CD14-positive monocyte (primary cell): ENCODE measurements around the gene KCNAB1. TPM values are rescaled to one million over a fixed set of nuclear protein-coding genes. Genes with fewer than 3 reads are reported as not detected.

Source experiments
- DNase-seq, 3 donors: peaks; one replicate each; pipeline ENCODE4 v3.0.0-alpha.2; 2011 to 2022
- H2AFZ ChIP-seq: 2 replicates; pipeline ENCODE4 v1.6.0; 2012; ENCODE audit warnings: mild to moderate bottlenecking, low read depth, low read length, inconsistent platforms; ENCODE audit not compliant: insufficient read depth, poor library complexity, severe bottlenecking
- H3K27ac ChIP-seq, 2 donors: 1 replicate in 1 of 2; 2 replicates in 1 of 2; pipeline ENCODE4 v1.5.1; 2012 to 2013; ENCODE audit warnings: low read length in 2 of 2, control low read depth in 1 of 2, inconsistent platforms in 1 of 2, low read depth in 1 of 2, mild to moderate bottlenecking in 1 of 2
- H3K27me3 ChIP-seq, 2 donors: one replicate each; pipeline versions ENCODE4 v1.6.0 to v1.6.1; 2011 to 2013; ENCODE audit warnings: low read length in 2 of 2; ENCODE audit not compliant: control insufficient read depth in 2 of 2, insufficient read depth in 2 of 2
- H3K36me3 ChIP-seq, 2 donors: replicated peaks in 1 of 2; 1 replicate in 1 of 2; 2 replicates in 1 of 2; pipeline versions ENCODE4 v1.5.1 to v1.6.1; 2012 to 2013; ENCODE audit warnings: low read length in 2 of 2, control low read depth in 1 of 2, inconsistent platforms in 1 of 2, mild to moderate bottlenecking in 1 of 2; ENCODE audit not compliant: insufficient read depth in 2 of 2, control insufficient read depth in 1 of 2
- H3K4me1 ChIP-seq, 2 donors: 1 replicate in 1 of 2; 2 replicates in 1 of 2; pipeline versions ENCODE4 v1.5.1 to v1.6.1; 2012 to 2013; ENCODE audit warnings: low read length in 2 of 2, control low read depth in 1 of 2, inconsistent platforms in 1 of 2, mild to moderate bottlenecking in 1 of 2, moderate library complexity in 1 of 2; ENCODE audit not compliant: insufficient read depth in 2 of 2, control insufficient read depth in 1 of 2
- H3K4me2 ChIP-seq: replicated peaks from 2 replicates; pipeline ENCODE3; 2012; ENCODE audit warnings: low read length, moderate library complexity, mild to moderate bottlenecking; ENCODE audit not compliant: poor library complexity, severe bottlenecking; ENCODE audit errors: extremely low read depth
- H3K4me3 ChIP-seq, 3 experiments: fragments of 200-600 bp in 1 of 3; sonication (generic) in 1 of 3; replicated peaks in 1 of 3; 1 replicate in 2 of 3; 2 replicates in 1 of 3; pipeline ENCODE4 v1.5.1; 2011 to 2013; ENCODE audit warnings: low read length in 3 of 3, mild to moderate bottlenecking in 3 of 3, control low read depth in 2 of 3, low read depth in 2 of 3, inconsistent platforms in 1 of 3, moderate library complexity in 1 of 3
- H3K79me2 ChIP-seq: 2 replicates; pipeline ENCODE4 v1.6.0; 2012; ENCODE audit warnings: mild to moderate bottlenecking, control low read depth, inconsistent platforms, low read length, moderate library complexity; ENCODE audit not compliant: insufficient read depth
- H3K9ac ChIP-seq: 2 replicates; pipeline ENCODE4 v1.6.0; 2017; ENCODE audit warnings: low read length, mild to moderate bottlenecking; ENCODE audit not compliant: insufficient read depth, poor library complexity, severe bottlenecking
- H3K9me3 ChIP-seq, 2 donors: replicated peaks in 1 of 2; 1 replicate in 1 of 2; 2 replicates in 1 of 2; pipeline versions ENCODE4 v1.5.1 to v1.6.1; 2012 to 2013; ENCODE audit warnings: low read length in 2 of 2, control low read depth in 1 of 2; ENCODE audit not compliant: control insufficient read depth in 1 of 2, insufficient read depth in 1 of 2
- H4K20me1 ChIP-seq: 2 replicates; pipeline ENCODE4 v1.6.0; 2012; ENCODE audit warnings: mild to moderate bottlenecking, low read length, control low read depth, moderate library complexity; ENCODE audit not compliant: insufficient read depth
- H3K27ac Mint-ChIP-seq, 7 donors: one replicate each; pipeline ENCODE4 v1.8.0; 2020; ENCODE audit warnings: mild to moderate bottlenecking in 7 of 7, mixed read lengths in 7 of 7, moderate library complexity in 6 of 7, inconsistent platforms in 2 of 7
- H3K27me3 Mint-ChIP-seq, 3 donors: one replicate each; pipeline ENCODE4 v1.8.0; 2021 to 2022; ENCODE audit warnings: low read depth in 3 of 3, mild to moderate bottlenecking in 3 of 3, mixed read lengths in 3 of 3, moderate library complexity in 3 of 3, inconsistent platforms in 1 of 3
- H3K36me3 Mint-ChIP-seq, 2 donors: one replicate each; pipeline ENCODE4 v1.8.0; 2020; ENCODE audit warnings: mixed read lengths in 2 of 2, inconsistent platforms in 1 of 2, mild to moderate bottlenecking in 1 of 2
- H3K4me1 Mint-ChIP-seq: one replicate; pipeline ENCODE4 v1.8.0; 2020; ENCODE audit warnings: mild to moderate bottlenecking, mixed read lengths
- H3K4me3 Mint-ChIP-seq, 2 donors: one replicate each; pipeline ENCODE4 v1.8.0; 2020; ENCODE audit warnings: mild to moderate bottlenecking in 2 of 2, mixed read lengths in 2 of 2, moderate library complexity in 1 of 2
- H3K9me3 Mint-ChIP-seq, 7 donors: one replicate each; pipeline ENCODE4 v1.8.0; 2020 to 2022; ENCODE audit warnings: mixed read lengths in 7 of 7, mild to moderate bottlenecking in 6 of 7, moderate library complexity in 6 of 7, inconsistent platforms in 2 of 7
- WGBS: methylation state at CpG from one replicate; pipeline ENCODE4 v1.1.5; 2013; ENCODE audit warnings: missing lambda C conversion rate; ENCODE audit not compliant: insufficient coverage; 5-methylcytosine and 5-hydroxymethylcytosine counted together
- intact Hi-C, 2 donors: fragments of 100-400 bp; cut with micrococcal nuclease; formaldehyde crosslinking; loops; one replicate each; pipeline versions ENCODE4 v1.15.0 to v1.15.1; 2023
- polyA plus RNA-seq, 3 donors: library from polyadenylated mRNA; depleted of rRNA in 1 of 3; unstranded in 2 of 3; stranded (reverse) in 1 of 3; fragments of 300-500 nt in 2 of 3; fragments of >200 nt in 1 of 3; fragmentation: Illumina TruSeq in 2 of 3; gene quantifications; 1 replicate in 2 of 3; 2 replicates in 1 of 3; pipeline ENCODE4 v1.2.3, GENCODE V29; 2012 to 2021
- TF ChIP-seq, protein P1 (sequence below): fragments of 200-600 bp; IDR thresholded peaks from one replicate; pipeline ENCODE4 v1.8.0; 2022; ENCODE audit warnings: antibody characterized with exemption, mild to moderate bottlenecking

The KCNAB1 gene
- polyA plus RNA-seq, 3 donors: 0.08 to 0.14 TPM; not detected in 1

DNA sequence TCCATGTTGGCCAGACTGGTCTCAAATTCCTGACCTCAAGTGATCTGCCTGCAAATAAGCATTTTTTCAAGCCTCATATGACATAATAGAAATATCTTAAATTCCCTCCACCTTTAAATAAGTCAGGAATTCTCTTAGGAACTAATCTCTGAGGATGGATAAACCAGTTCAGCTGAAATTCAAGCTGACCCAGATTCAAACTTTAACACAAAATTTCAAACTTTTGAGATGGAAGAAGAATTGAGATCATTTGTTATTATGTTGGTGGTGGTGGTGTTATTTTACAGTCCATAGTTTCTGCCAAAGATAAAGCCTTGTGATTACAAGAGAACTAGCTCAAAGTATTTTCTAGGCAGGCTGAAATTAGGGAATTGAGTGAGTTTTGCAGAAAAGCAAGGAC is 349.1 kb downstream of the KCNAB1 start:
- no peaks in the 10 kb centered on the region for H4K20me1 ChIP-seq
- H3K4me2 ChIP-seq: no peak overlapping the region
- TF ChIP-seq, protein P1, sequence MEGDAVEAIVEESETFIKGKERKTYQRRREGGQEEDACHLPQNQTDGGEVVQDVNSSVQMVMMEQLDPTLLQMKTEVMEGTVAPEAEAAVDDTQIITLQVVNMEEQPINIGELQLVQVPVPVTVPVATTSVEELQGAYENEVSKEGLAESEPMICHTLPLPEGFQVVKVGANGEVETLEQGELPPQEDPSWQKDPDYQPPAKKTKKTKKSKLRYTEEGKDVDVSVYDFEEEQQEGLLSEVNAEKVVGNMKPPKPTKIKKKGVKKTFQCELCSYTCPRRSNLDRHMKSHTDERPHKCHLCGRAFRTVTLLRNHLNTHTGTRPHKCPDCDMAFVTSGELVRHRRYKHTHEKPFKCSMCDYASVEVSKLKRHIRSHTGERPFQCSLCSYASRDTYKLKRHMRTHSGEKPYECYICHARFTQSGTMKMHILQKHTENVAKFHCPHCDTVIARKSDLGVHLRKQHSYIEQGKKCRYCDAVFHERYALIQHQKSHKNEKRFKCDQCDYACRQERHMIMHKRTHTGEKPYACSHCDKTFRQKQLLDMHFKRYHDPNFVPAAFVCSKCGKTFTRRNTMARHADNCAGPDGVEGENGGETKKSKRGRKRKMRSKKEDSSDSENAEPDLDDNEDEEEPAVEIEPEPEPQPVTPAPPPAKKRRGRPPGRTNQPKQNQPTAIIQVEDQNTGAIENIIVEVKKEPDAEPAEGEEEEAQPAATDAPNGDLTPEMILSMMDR: no peak
- H3K27me3 ChIP-seq: no peaks in the 10 kb centered on the region
- no peak for DNase-seq
- no peaks in the 10 kb centered on the region for H3K36me3 Mint-ChIP-seq
- no peaks in the 10 kb centered on the region for H3K9me3 Mint-ChIP-seq
- intact Hi-C loops: no loop called here
- H3K27ac Mint-ChIP-seq: no peak overlapping the region
- no peaks in the 10 kb centered on the region for H3K9me3 ChIP-seq
- H3K9ac ChIP-seq: no peak overlapping the region
- no peak overlapping the region for H3K27ac ChIP-seq
- H3K4me3 Mint-ChIP-seq: no peak overlapping the region
- no peaks in the 10 kb centered on the region for H3K4me1 ChIP-seq
- H3K4me3 ChIP-seq: no peak overlapping the region
- no peaks in the 10 kb centered on the region for H3K4me1 Mint-ChIP-seq
- H3K79me2 ChIP-seq: no peaks in the 10 kb centered on the region
- H2AFZ ChIP-seq: no peak overlapping the region
- peaks cover under 1 to 3% (median 3%) of the 10 kb centered on the region in 3 donors for H3K27me3 Mint-ChIP-seq
- no peaks in the 10 kb centered on the region for H3K36me3 ChIP-seq

DNA sequence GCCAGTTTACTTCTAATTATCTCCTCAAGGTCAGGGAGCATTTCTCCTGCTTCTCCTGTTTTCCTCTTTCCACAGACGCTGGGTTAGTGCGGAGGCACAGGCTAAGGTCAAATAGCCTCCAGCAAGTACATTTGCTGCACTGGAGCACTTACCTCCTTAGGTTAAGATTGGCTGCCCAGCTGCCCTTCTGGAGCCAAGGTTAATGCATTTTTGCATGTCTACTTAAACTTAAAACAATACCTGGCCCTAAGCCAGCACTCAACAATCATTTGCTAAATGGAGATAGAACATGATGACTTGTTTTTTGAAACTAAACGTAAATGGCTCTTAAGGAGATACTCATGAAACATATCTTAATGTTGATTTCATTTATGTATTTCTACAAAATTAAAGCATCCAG is 351.1 kb downstream of the KCNAB1 start:
- no peaks in the 10 kb centered on the region for H4K20me1 ChIP-seq
- no peaks in the 10 kb centered on the region for H3K79me2 ChIP-seq
- H3K27me3 Mint-ChIP-seq: peaks cover 6 to 7% (median 6%) of the 10 kb centered on the region in 3 donors
- no peaks in the 10 kb centered on the region for H3K36me3 ChIP-seq
- H3K36me3 Mint-ChIP-seq: no peaks in the 10 kb centered on the region
- H3K9me3 Mint-ChIP-seq: no peaks in the 10 kb centered on the region
- no peak overlapping the region for H3K4me3 Mint-ChIP-seq
- intact Hi-C loops: no loop called here
- no peak overlapping the region for H3K27ac Mint-ChIP-seq
- no peak overlapping the region for H3K27ac ChIP-seq
- peaks cover 2% of the 10 kb centered on the region for H3K4me1 Mint-ChIP-seq
- no peak overlapping the region for H3K4me3 ChIP-seq
- H2AFZ ChIP-seq: no peak overlapping the region
- no peak overlapping the region for H3K4me2 ChIP-seq
- H3K9ac ChIP-seq: no peak overlapping the region
- no peak for DNase-seq
- WGBS: 100% methylated on average over 2 of the region's 3 CpGs
- H3K27me3 ChIP-seq: no peaks in the 10 kb centered on the region
- no peaks in the 10 kb centered on the region for H3K9me3 ChIP-seq
- TF ChIP-seq, protein P1: no peak
- H3K4me1 ChIP-seq: no peaks in the 10 kb centered on the region
